MM.1S (cell line): Measurements from ENCODE around the gene ADRB1.

Source experiments
- DNase-seq: peaks from one replicate; pipeline ENCODE4 v3.0.0-alpha.2; 2015
- H2AFZ ChIP-seq: fragments of 300-600 bp; sonication (generic); 2 replicates; pipeline ENCODE4 v1.6.0; 2016; ENCODE audit warnings: antibody characterized with exemption, low read length
- H3F3A ChIP-seq: fragments of 300-600 bp; sonication (generic); 2 replicates; pipeline ENCODE4 v1.6.1; 2016; ENCODE audit warnings: mild to moderate bottlenecking, antibody characterized with exemption, low read length, moderate library complexity, mixed read lengths; ENCODE audit not compliant: insufficient read depth
- H3K27ac ChIP-seq: fragments of 300-600 bp; sonication (generic); 2 replicates; pipeline ENCODE4 v1.5.1; 2016; ENCODE audit warnings: mild to moderate bottlenecking, low read length
- H3K27me3 ChIP-seq: fragments of 300-600 bp; sonication (generic); replicated peaks from 2 replicates; pipeline ENCODE4 v1.6.0; 2016; ENCODE audit warnings: low read length; ENCODE audit not compliant: insufficient read depth
- H3K36me3 ChIP-seq: fragments of 300-600 bp; sonication (generic); replicated peaks from 2 replicates; pipeline ENCODE4 v1.6.1; 2016; ENCODE audit warnings: mild to moderate bottlenecking, low read length, mixed read lengths; ENCODE audit not compliant: insufficient read depth
- H3K4me1 ChIP-seq: fragments of 300-600 bp; sonication (generic); 2 replicates; pipeline ENCODE4 v1.6.1; 2016; ENCODE audit warnings: low read length, mixed read lengths
- H3K4me2 ChIP-seq: fragments of 300-600 bp; sonication (generic); 2 replicates; pipeline ENCODE4 v1.6.0; 2016; ENCODE audit warnings: low read depth, low read length
- H3K4me3 ChIP-seq: fragments of 300-600 bp; sonication (generic); 2 replicates; pipeline ENCODE4 v1.5.1; 2016; ENCODE audit warnings: low read length, mixed read lengths
- H3K79me2 ChIP-seq: fragments of 300-600 bp; sonication (generic); 2 replicates; pipeline ENCODE4 v1.6.1; 2016; ENCODE audit warnings: mixed run types, low read length, mixed read lengths
- H3K9ac ChIP-seq: fragments of 300-600 bp; sonication (generic); 2 replicates; pipeline ENCODE4 v1.6.1; 2016; ENCODE audit warnings: low read length, mixed read lengths
- H3K9me2 ChIP-seq: fragments of 300-600 bp; sonication (generic); replicated peaks from 2 replicates; pipeline ENCODE4 v1.6.1; 2016; ENCODE audit warnings: mild to moderate bottlenecking, low read length, mixed read lengths; ENCODE audit not compliant: insufficient read depth
- H3K9me3 ChIP-seq: fragments of 300-600 bp; sonication (generic); replicated peaks from 2 replicates; pipeline ENCODE4 v1.6.1; 2016; ENCODE audit warnings: mild to moderate bottlenecking, low read length, mixed read lengths; ENCODE audit not compliant: insufficient read depth
- H4K20me1 ChIP-seq: fragments of 300-600 bp; sonication (generic); 2 replicates; pipeline ENCODE4 v1.6.1; 2016; ENCODE audit warnings: mild to moderate bottlenecking, low read length, moderate library complexity, mixed read lengths; ENCODE audit not compliant: insufficient read depth
- EZH2 ChIP-seq: fragments of 300-600 bp; sonication (generic); optimal IDR thresholded peaks from 2 replicates; pipeline ENCODE3; 2017; ENCODE audit warnings: low read depth, mild to moderate bottlenecking, antibody characterized with exemption, low read length, mixed read lengths
- EZH2phosphoT487 ChIP-seq: fragments of 300-600 bp; sonication (generic); IDR thresholded peaks from 2 replicates; pipeline ENCODE4 v1.6.1; 2018; ENCODE audit warnings: antibody characterized with exemption, low read length
- TF ChIP-seq, protein P1 (sequence below): fragments of 300-600 bp; sonication (generic); IDR thresholded peaks from 2 replicates; pipeline ENCODE4 v1.5.1; 2016; ENCODE audit warnings: antibody characterized with exemption, low read length, mixed read lengths

The ADRB1 gene

DNA sequence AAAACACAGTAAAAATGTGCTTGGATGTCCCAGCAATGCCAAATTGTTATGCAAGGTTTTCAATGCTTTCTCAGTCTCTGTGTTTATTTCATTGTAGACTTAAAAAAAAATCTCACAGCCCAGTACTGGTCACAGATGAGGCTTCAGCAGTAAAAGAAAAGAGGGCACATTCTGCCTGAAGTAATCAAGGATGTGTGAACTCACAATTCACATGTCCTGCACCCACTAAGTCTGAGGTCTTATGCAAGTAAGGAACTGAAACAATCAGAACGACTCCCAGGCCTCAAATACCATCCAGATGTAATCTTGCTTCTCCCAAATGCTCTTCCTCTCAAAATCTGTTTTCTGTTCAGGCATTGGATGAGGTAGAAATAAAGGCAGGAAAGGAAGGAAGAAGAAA, 33.7 kb downstream of the ADRB1 start:
- H3K79me2 ChIP-seq: no peaks in the 10 kb centered on the region
- TF ChIP-seq, protein P1, sequence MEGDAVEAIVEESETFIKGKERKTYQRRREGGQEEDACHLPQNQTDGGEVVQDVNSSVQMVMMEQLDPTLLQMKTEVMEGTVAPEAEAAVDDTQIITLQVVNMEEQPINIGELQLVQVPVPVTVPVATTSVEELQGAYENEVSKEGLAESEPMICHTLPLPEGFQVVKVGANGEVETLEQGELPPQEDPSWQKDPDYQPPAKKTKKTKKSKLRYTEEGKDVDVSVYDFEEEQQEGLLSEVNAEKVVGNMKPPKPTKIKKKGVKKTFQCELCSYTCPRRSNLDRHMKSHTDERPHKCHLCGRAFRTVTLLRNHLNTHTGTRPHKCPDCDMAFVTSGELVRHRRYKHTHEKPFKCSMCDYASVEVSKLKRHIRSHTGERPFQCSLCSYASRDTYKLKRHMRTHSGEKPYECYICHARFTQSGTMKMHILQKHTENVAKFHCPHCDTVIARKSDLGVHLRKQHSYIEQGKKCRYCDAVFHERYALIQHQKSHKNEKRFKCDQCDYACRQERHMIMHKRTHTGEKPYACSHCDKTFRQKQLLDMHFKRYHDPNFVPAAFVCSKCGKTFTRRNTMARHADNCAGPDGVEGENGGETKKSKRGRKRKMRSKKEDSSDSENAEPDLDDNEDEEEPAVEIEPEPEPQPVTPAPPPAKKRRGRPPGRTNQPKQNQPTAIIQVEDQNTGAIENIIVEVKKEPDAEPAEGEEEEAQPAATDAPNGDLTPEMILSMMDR: no peak
- TF ChIP-seq EZH2phosphoT487 (no peak), EZH2 (no peak)
- no peaks in the 10 kb centered on the region for H3K36me3 ChIP-seq
- H3K9me3 ChIP-seq: no peaks in the 10 kb centered on the region
- no peaks in the 10 kb centered on the region for H3F3A ChIP-seq
- no peak overlapping the region for H2AFZ ChIP-seq
- H3K27ac ChIP-seq: no peak overlapping the region
- no peak overlapping the region for H3K4me3 ChIP-seq
- H4K20me1 ChIP-seq: no peaks in the 10 kb centered on the region
- no peak for DNase-seq
- H3K4me1 ChIP-seq: no peaks in the 10 kb centered on the region
- H3K9me2 ChIP-seq: no peaks in the 10 kb centered on the region
- no peaks in the 10 kb centered on the region for H3K27me3 ChIP-seq
- no peak overlapping the region for H3K9ac ChIP-seq
- H3K4me2 ChIP-seq: no peak overlapping the region

DNA sequence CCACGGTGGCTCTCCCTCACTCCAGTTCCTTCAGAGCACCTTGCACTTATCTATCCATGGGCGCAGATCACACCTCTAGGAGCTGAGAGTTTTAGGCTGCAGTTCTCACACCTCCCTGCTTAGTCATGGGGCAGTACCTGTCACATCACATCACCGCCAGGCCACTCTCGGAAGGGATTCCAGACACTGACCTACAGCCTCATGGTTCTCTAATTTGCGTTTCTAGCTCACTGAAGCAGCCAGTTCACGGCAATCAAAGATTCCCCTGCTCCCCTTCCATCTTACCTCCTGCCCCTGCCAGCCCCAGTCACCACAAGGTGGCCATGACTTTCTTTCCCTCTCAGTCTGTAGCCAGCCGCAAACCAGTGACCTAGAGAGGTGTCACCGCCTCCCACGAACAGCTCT, 34.2 kb downstream of the ADRB1 start:
- no peaks in the 10 kb centered on the region for H3K79me2 ChIP-seq
- H3F3A ChIP-seq: no peaks in the 10 kb centered on the region
- no peak overlapping the region for H3K27ac ChIP-seq
- H3K36me3 ChIP-seq: no peaks in the 10 kb centered on the region
- no peaks in the 10 kb centered on the region for H3K4me1 ChIP-seq
- no peak overlapping the region for H3K4me2 ChIP-seq
- no peaks in the 10 kb centered on the region for H3K27me3 ChIP-seq
- no peak overlapping the region for H3K4me3 ChIP-seq
- no peaks in the 10 kb centered on the region for H4K20me1 ChIP-seq
- TF ChIP-seq, protein P1: no peak
- TF ChIP-seq EZH2phosphoT487: no peak
- no peak for TF ChIP-seq EZH2
- H3K9ac ChIP-seq: no peak overlapping the region
- no peaks in the 10 kb centered on the region for H3K9me3 ChIP-seq
- H2AFZ ChIP-seq: no peak overlapping the region
- H3K9me2 ChIP-seq: no peaks in the 10 kb centered on the region
- no peak for DNase-seq

DNA sequence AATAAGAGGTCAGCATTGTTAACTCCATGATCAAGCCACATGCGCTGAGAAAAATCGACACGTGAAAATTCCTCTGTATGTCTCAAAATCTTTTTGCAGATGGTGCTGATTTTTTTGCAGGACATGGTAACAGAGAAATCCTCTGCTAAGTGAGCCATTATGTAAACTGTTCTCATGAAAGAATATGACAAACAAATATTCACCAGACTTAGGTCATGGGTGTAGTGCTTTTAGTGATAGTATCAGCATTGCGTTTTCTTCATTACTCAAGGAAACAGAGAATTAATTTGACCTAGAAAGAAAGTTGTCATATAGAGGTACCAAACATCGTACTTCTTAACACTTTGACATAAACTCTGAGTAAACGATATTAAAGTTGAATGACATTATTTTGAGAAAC, 34.7 kb downstream of the ADRB1 start:
- Histone ChIP-seq H3K27ac (no peak overlapping the region), H3K9ac (no peak overlapping the region), H3K9me3 (no peaks in the 10 kb centered on the region), H3K4me1 (no peaks in the 10 kb centered on the region), H3K9me2 (no peaks in the 10 kb centered on the region), H3K4me3 (no peak overlapping the region), H3K4me2 (no peak overlapping the region), H3K27me3 (no peaks in the 10 kb centered on the region), H2AFZ (no peak overlapping the region), H3F3A (no peaks in the 10 kb centered on the region), H3K79me2 (no peaks in the 10 kb centered on the region), H3K36me3 (no peaks in the 10 kb centered on the region), H4K20me1 (no peaks in the 10 kb centered on the region)
- no peak for TF ChIP-seq EZH2phosphoT487
- no peak for TF ChIP-seq EZH2
- TF ChIP-seq, protein P1: no peak
- DNase-seq: no peak
